ENCODE results near the gene ABL2. TPM values are rescaled to one million over a fixed set of nuclear protein-coding genes. Genes with fewer than 3 reads are reported as not detected.

ABL2 gene
- total and polyA plus RNA-seq, 9 of the 15 experiments (the other 6 are each of a cell fraction or from before 2014, with no cell fraction given), result 1.4 to 15.0 (median 8.6) TPM

GRCh38 chr1:179217943-179218507 lies 11.5 kb downstream of the ABL2 start (continued):
- TF ChIP-seq, protein P1, sequence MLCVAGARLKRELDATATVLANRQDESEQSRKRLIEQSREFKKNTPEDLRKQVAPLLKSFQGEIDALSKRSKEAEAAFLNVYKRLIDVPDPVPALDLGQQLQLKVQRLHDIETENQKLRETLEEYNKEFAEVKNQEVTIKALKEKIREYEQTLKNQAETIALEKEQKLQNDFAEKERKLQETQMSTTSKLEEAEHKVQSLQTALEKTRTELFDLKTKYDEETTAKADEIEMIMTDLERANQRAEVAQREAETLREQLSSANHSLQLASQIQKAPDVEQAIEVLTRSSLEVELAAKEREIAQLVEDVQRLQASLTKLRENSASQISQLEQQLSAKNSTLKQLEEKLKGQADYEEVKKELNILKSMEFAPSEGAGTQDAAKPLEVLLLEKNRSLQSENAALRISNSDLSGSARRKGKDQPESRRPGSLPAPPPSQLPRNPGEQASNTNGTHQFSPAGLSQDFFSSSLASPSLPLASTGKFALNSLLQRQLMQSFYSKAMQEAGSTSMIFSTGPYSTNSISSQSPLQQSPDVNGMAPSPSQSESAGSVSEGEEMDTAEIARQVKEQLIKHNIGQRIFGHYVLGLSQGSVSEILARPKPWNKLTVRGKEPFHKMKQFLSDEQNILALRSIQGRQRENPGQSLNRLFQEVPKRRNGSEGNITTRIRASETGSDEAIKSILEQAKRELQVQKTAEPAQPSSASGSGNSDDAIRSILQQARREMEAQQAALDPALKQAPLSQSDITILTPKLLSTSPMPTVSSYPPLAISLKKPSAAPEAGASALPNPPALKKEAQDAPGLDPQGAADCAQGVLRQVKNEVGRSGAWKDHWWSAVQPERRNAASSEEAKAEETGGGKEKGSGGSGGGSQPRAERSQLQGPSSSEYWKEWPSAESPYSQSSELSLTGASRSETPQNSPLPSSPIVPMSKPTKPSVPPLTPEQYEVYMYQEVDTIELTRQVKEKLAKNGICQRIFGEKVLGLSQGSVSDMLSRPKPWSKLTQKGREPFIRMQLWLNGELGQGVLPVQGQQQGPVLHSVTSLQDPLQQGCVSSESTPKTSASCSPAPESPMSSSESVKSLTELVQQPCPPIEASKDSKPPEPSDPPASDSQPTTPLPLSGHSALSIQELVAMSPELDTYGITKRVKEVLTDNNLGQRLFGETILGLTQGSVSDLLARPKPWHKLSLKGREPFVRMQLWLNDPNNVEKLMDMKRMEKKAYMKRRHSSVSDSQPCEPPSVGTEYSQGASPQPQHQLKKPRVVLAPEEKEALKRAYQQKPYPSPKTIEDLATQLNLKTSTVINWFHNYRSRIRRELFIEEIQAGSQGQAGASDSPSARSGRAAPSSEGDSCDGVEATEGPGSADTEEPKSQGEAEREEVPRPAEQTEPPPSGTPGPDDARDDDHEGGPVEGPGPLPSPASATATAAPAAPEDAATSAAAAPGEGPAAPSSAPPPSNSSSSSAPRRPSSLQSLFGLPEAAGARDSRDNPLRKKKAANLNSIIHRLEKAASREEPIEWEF (CRISPR knock-in tag; IDR thresholded peaks at IDR 0.05), result no peak
- TF ChIP-seq CC2D1A (IDR thresholded peaks at IDR 0.05) (no peak; the same call in 1 of the 2 replicates), SETDB1 (IDR thresholded peaks at IDR 0.05; ENCODE audit: low read length) (no peak), TEAD4 (IDR thresholded peaks at IDR 0.05; ENCODE audit: low read length) (peak; percentile 60; the same call in 1 of the 2 replicates), TEAD4 (CRISPR knock-in tag; IDR thresholded peaks at IDR 0.05; ENCODE audit: borderline replicate concordance) (no peak), ZFP91 (CRISPR knock-in tag; IDR thresholded peaks at IDR 0.05) (no peak), SP2 (IDR thresholded peaks at IDR 0.05; ENCODE audit: extremely low read depth, low read depth, low read length, poor library complexity, severe bottlenecking) (no peak), ELF2 (CRISPR knock-in tag; IDR thresholded peaks at IDR 0.05) (no peak), RCOR1 (IDR thresholded peaks at IDR 0.05; ENCODE audit: borderline replicate concordance in 1 of 2, low read depth in 2 of 2, low read length in 2 of 2) (peak in 1 of 2 experiments; percentile 92; a peak in 2 of 4 replicates), DPF2 (IDR thresholded peaks at IDR 0.05) (peak; percentile 94), FOXA1 (IDR thresholded peaks at IDR 0.05; ENCODE audit: borderline replicate concordance) (no peak), FOXM1 (IDR thresholded peaks at IDR 0.05; ENCODE audit: low read depth) (peak; percentile 61; the same call in 1 of the 2 replicates), FOXM1 (CRISPR knock-in tag; IDR thresholded peaks at IDR 0.05; ENCODE audit: low read depth) (no peak), NBN (IDR thresholded peaks at IDR 0.05; ENCODE audit: low read depth) (peak; percentile 73; the same call in 1 of the 2 replicates), MIER1 (IDR thresholded peaks at IDR 0.05; ENCODE audit: low read depth) (no peak), HDAC2 (IDR thresholded peaks at IDR 0.05) (peak; percentile 69; the same call in 1 of the 2 replicates), GABPB2 (CRISPR knock-in tag; conservative IDR thresholded peaks at IDR 0.05) (no peak), POU5F1 (IDR thresholded peaks at IDR 0.05; ENCODE audit: borderline replicate concordance, low read depth, low read length, partially characterized antibody) (no peak), IFI16 (CRISPR knock-in tag; IDR thresholded peaks at IDR 0.05) (no peak), ETV6 (IDR thresholded peaks at IDR 0.05; ENCODE audit: borderline replicate concordance in 1 of 2, low read depth in 2 of 2, low read length in 1 of 2) (0 out of 4 replicates have a peak, but pooled peaks of 1 of the 2 experiments have one; percentile 31), ETV6 (CRISPR knock-in tag; IDR thresholded peaks at IDR 0.05; ENCODE audit: borderline replicate concordance) (no peak)
- TF ChIP-seq, protein P2, sequence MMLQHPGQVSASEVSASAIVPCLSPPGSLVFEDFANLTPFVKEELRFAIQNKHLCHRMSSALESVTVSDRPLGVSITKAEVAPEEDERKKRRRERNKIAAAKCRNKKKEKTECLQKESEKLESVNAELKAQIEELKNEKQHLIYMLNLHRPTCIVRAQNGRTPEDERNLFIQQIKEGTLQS (IDR thresholded peaks at IDR 0.05), result peak; percentile 75
- TF ChIP-seq, protein P2 (CRISPR knock-in tag; conservative IDR thresholded peaks at IDR 0.05), result no peak
